ENCODE data around the gene PUM1. TPM values are rescaled to one million over a fixed set of nuclear protein-coding genes. Genes with fewer than 3 reads are reported as not detected.

PUM1 gene
- total RNA-seq, 2 donors from 2014 or later = 80.3 to 120 TPM

- no peaks in the 10 kb centered on the region for H3K9me3 ChIP-seq
- intact Hi-C loops (cut with DNase I) = no loop called here
- no peak for DNase-seq (ENCODE audit: low spot score)
- TF ChIP-seq POLR2AphosphoS5 (IDR thresholded peaks at IDR 0.05) (no peak), CTCF (IDR thresholded peaks at IDR 0.05) (no peak)
- WGBS = 83% methylated on average over 18 of the region's 18 CpGs
- H3K4me3 ChIP-seq = no peak overlapping the region
- no peak overlapping the region for H3K27ac ChIP-seq
- H3K36me3 ChIP-seq = no peaks in the 10 kb centered on the region
- H3K27me3 ChIP-seq (replicated peaks; ENCODE audit: insufficient read depth) = no peaks in the 10 kb centered on the region
- peaks cover under 1% of the 10 kb centered on the region for H3K4me1 ChIP-seq (replicated peaks)
Measured at GRCh38 chr1:30883389-30884172, 181.9 kb downstream of the PUM1 start.

- H3K27ac ChIP-seq = no peak overlapping the region
- no peak for DNase-seq (ENCODE audit: low spot score)
- no peaks in the 10 kb centered on the region for H3K4me1 ChIP-seq (replicated peaks)
- H3K9me3 ChIP-seq = no peaks in the 10 kb centered on the region
- no peak for TF ChIP-seq POLR2A (IDR thresholded peaks at IDR 0.05)
- no peak for TF ChIP-seq POLR2AphosphoS5 (IDR thresholded peaks at IDR 0.05)
- no peak for TF ChIP-seq CTCF (IDR thresholded peaks at IDR 0.05)
- H3K27me3 ChIP-seq (replicated peaks; ENCODE audit: insufficient read depth) = no peaks in the 10 kb centered on the region
- 72% methylated on average over 14 of the region's 14 CpGs for WGBS
- H3K36me3 ChIP-seq = no peaks in the 10 kb centered on the region
- H3K4me3 ChIP-seq = no peak overlapping the region
- intact Hi-C loops (cut with DNase I) = no loop called here
Measured at GRCh38 chr1:30882678-30883388, 182.7 kb downstream of the PUM1 start.

Small RNA genes lying within 50 kb of the gene (small RNA-seq; reads per million reads assigned to genes)
- 0 reads per million in 2 donors for gene AL356320.1
- 0 reads per million in 2 donors for gene RN7SL371P

Other genes starting within 250 kb of the PUM1 start
- 10 to 100 TPM; 25.5 to 39.6 TPM for gene SDC3, start 157.0 kb downstream of the PUM1 start, total RNA-seq
- gene NKAIN1, start 174.2 kb upstream of the PUM1 start, total RNA-seq = under 1 TPM; 0.51 to 0.73 TPM
- gene SNRNP40, start 231.1 kb upstream of the PUM1 start, total RNA-seq = 10 to 100 TPM; 58.7 to 65.4 TPM
- 10 to 100 TPM; 31.5 to 39.0 TPM for gene ZCCHC17, start 231.3 kb upstream of the PUM1 start, total RNA-seq

Measured in prostate gland (tissue), 2 donors.